H1 (cell line): ENCODE results near the gene TMIGD3. TPM values are rescaled to one million over a fixed set of nuclear protein-coding genes. Genes with fewer than 3 reads are reported as not detected.

Experiments
- CTCF ChIA-PET: fragments of 300-600 bp; sonication (Branson Sonifier 250); formaldehyde crosslinking; loops from one replicate; lab custom pipeline; 2021; ENCODE audit not compliant: partially characterized antibody; lab: Charles Lee
- POLR2A ChIA-PET: fragments of 300-600 bp; sonication (Branson Sonifier 250); formaldehyde crosslinking; loops from one replicate; lab custom pipeline; 2021; ENCODE audit warnings: inconsistent platforms; ENCODE audit not compliant: partially characterized antibody; lab: Charles Lee
- DNase-seq, 2 experiments: peaks; one replicate each; pipeline versions ENCODE4 v3.0.0 to v3.0.0-alpha.2; 2010 to 2022; ENCODE audit warnings: low spot score in 2 of 2, low read depth in 1 of 2, mixed read lengths in 1 of 2
- FAIRE-seq: peaks from 2 replicates; lab custom pipeline; 2011; peaks lifted over from hg19 to GRCh38; lab: Jason Lieb, UNC
- H2AFZ ChIP-seq: 2 replicates; pipeline ENCODE4 v1.8.1; 2012; ENCODE audit warnings: low read length, inconsistent platforms
- H2AK5ac ChIP-seq: 2 replicates; pipeline ENCODE4 v1.6.1; 2013; ENCODE audit warnings: low read depth, low read length
- H2BK120ac ChIP-seq: replicated peaks from 2 replicates; pipeline ENCODE3; 2013; ENCODE audit warnings: low read depth, low read length, inconsistent platforms
- H2BK12ac ChIP-seq: 2 replicates; pipeline ENCODE4 v1.6.1; 2013; ENCODE audit warnings: low read depth, low read length
- H2BK15ac ChIP-seq: 2 replicates; pipeline ENCODE4 v1.6.1; 2013; ENCODE audit warnings: low read length
- H2BK20ac ChIP-seq: 2 replicates; pipeline ENCODE4 v1.6.1; 2013; ENCODE audit warnings: low read length
- H2BK5ac ChIP-seq: 2 replicates; pipeline ENCODE4 v1.6.1; 2013; ENCODE audit warnings: low read depth, low read length
- H3K14ac ChIP-seq: 2 replicates; pipeline ENCODE4 v1.6.1; 2013; ENCODE audit warnings: inconsistent platforms; ENCODE audit not compliant: insufficient read length
- H3K18ac ChIP-seq: 2 replicates; pipeline ENCODE4 v1.6.1; 2013; ENCODE audit warnings: low read length; ENCODE audit errors: extremely low read depth
- H3K23ac ChIP-seq: 2 replicates; pipeline ENCODE4 v1.6.1; 2013; ENCODE audit warnings: inconsistent platforms; ENCODE audit not compliant: insufficient read length
- H3K23me2 ChIP-seq: 2 replicates; pipeline ENCODE4 v1.6.1; 2013; ENCODE audit warnings: low read depth, low read length
- H3K27ac ChIP-seq: 2 replicates; pipeline ENCODE4 v1.6.1; 2011; ENCODE audit warnings: low read depth, low read length, inconsistent platforms
- H3K27me3 ChIP-seq, 4 experiments: replicated peaks in 1 of 4; 1 replicate in 1 of 4; 2 replicates in 3 of 4; pipeline versions ENCODE4 v1.6.1 to v1.8.1; 2011 to 2013; ENCODE audit warnings: low read length in 3 of 4, mild to moderate bottlenecking in 3 of 4, inconsistent platforms in 2 of 4, mixed read lengths in 2 of 4, moderate library complexity in 1 of 4; ENCODE audit not compliant: control insufficient read depth in 3 of 4, insufficient read depth in 3 of 4; ENCODE audit errors: extremely low read depth in 1 of 4
- H3K36me3 ChIP-seq, 4 experiments: 2 replicates each; pipeline versions ENCODE4 v1.6.1 to v1.8.1; 2011 to 2013; ENCODE audit warnings: mild to moderate bottlenecking in 4 of 4, low read length in 3 of 4, moderate library complexity in 2 of 4, control low read depth in 1 of 4, inconsistent platforms in 1 of 4; ENCODE audit not compliant: insufficient read depth in 4 of 4, control insufficient read depth in 2 of 4
- H3K4ac ChIP-seq: replicated peaks from 2 replicates; pipeline ENCODE3; 2013; ENCODE audit warnings: low read length, low read depth, mixed read lengths, inconsistent platforms; ENCODE audit not compliant: insufficient read length
- H3K4me1 ChIP-seq, 4 experiments: replicated peaks in 1 of 4; 1 replicate in 1 of 4; 2 replicates in 3 of 4; pipeline versions ENCODE4 v1.6.1 to v1.8.1; 2011 to 2013; ENCODE audit warnings: low read length in 3 of 4, inconsistent platforms in 2 of 4, mixed read lengths in 1 of 4; ENCODE audit not compliant: insufficient read depth in 4 of 4, control insufficient read depth in 3 of 4
- H3K4me2 ChIP-seq, 2 experiments: 2 replicates each; pipeline versions ENCODE4 v1.6.1 to v1.8.1; 2011 to 2013; ENCODE audit warnings: low read depth in 2 of 2, low read length in 2 of 2, control low read depth in 1 of 2, inconsistent platforms in 1 of 2, mild to moderate bottlenecking in 1 of 2; ENCODE audit not compliant: insufficient read depth in 1 of 2
- H3K4me3 ChIP-seq, 4 experiments: fragments of 200-600, 300-600 bp in 1 of 4; sonication (generic), shearing (Covaris generic), sonication (Bioruptor Twin) in 1 of 4; 2 replicates each; pipeline versions ENCODE4 v1.5.1 to v1.8.1; 2011 to 2016; ENCODE audit warnings: low read length in 4 of 4, low read depth in 3 of 4, control low read depth in 2 of 4, inconsistent platforms in 2 of 4, mild to moderate bottlenecking in 2 of 4, mixed read lengths in 1 of 4, moderate library complexity in 1 of 4; ENCODE audit not compliant: insufficient read depth in 2 of 4; ENCODE audit errors: extremely low read depth in 1 of 4
- H3K56ac ChIP-seq: replicated peaks from 2 replicates; pipeline ENCODE3; 2013; ENCODE audit warnings: low read depth, mild to moderate bottlenecking, mixed read lengths, low read length, inconsistent platforms; ENCODE audit not compliant: insufficient read length
- H3K79me1 ChIP-seq: 2 replicates; pipeline ENCODE4 v1.6.1; 2013; ENCODE audit warnings: low read depth, low read length, control low read depth
- H3K79me2 ChIP-seq, 2 experiments: 2 replicates each; pipeline versions ENCODE4 v1.6.1 to v1.8.1; 2012 to 2013; ENCODE audit warnings: low read length in 2 of 2, mild to moderate bottlenecking in 2 of 2, inconsistent platforms in 1 of 2; ENCODE audit not compliant: insufficient read depth in 2 of 2, control insufficient read depth in 1 of 2
- H3K9ac ChIP-seq, 4 experiments: replicated peaks in 1 of 4; 1 replicate in 1 of 4; 2 replicates in 3 of 4; pipeline versions ENCODE4 v1.6.1 to v1.8.1; 2011 to 2013; ENCODE audit warnings: low read depth in 3 of 4, low read length in 3 of 4, control low read depth in 2 of 4, mild to moderate bottlenecking in 2 of 4, moderate library complexity in 2 of 4, inconsistent platforms in 1 of 4; ENCODE audit errors: extremely low read depth in 1 of 4
- H3K9me3 ChIP-seq, 2 experiments: 2 replicates each; pipeline versions ENCODE4 v1.6.1 to v1.8.1; 2012 to 2013; ENCODE audit warnings: mild to moderate bottlenecking in 2 of 2, moderate library complexity in 2 of 2, control low read depth in 1 of 2, inconsistent platforms in 1 of 2, low read depth in 1 of 2, low read length in 1 of 2, mixed read lengths in 1 of 2; ENCODE audit not compliant: insufficient read depth in 2 of 2
- H4K20me1 ChIP-seq, 2 experiments: replicated peaks in 1 of 2; 2 replicates each; pipeline versions ENCODE3 to v1.8.1; 2011 to 2013; ENCODE audit warnings: inconsistent platforms in 2 of 2, low read length in 2 of 2, mild to moderate bottlenecking in 1 of 2; ENCODE audit not compliant: insufficient read depth in 2 of 2, control insufficient read depth in 1 of 2
- H4K5ac ChIP-seq: 2 replicates; pipeline ENCODE4 v1.6.1; 2013; ENCODE audit warnings: low read length, low read depth, mixed read lengths, inconsistent platforms; ENCODE audit not compliant: insufficient read length
- H4K8ac ChIP-seq: 2 replicates; pipeline ENCODE4 v1.8.0; 2013; ENCODE audit warnings: mild to moderate bottlenecking, moderate library complexity, low read length, inconsistent platforms; ENCODE audit not compliant: insufficient read depth; ENCODE audit errors: extremely low read depth
- H4K91ac ChIP-seq: replicated peaks from 2 replicates; pipeline ENCODE3; 2013; ENCODE audit warnings: low read length, mixed read lengths, inconsistent platforms; ENCODE audit not compliant: insufficient read length
- CHD1 ChIP-seq: IDR thresholded peaks from 2 replicates; pipeline ENCODE4 v1.6.1; 2012; ENCODE audit warnings: low read depth, low read length, improper control_type of control experiment
- E2F6 ChIP-seq: IDR thresholded peaks from 2 replicates; pipeline ENCODE4 v1.6.1; 2012; ENCODE audit warnings: inconsistent platforms
- JUND ChIP-seq: IDR thresholded peaks from 2 replicates; pipeline ENCODE4 v1.6.1; 2011; ENCODE audit warnings: mild to moderate bottlenecking, improper control_type of control experiment, low read length
- NANOG ChIP-seq: IDR thresholded peaks from 2 replicates; pipeline ENCODE4 v1.6.1; 2011; ENCODE audit warnings: low read length, low read depth, mild to moderate bottlenecking, inconsistent platforms; ENCODE audit not compliant: insufficient read depth, poor library complexity, severe bottlenecking
- POLR2AphosphoS5 ChIP-seq: IDR thresholded peaks from 2 replicates; pipeline ENCODE4 v1.6.1; 2011; ENCODE audit warnings: low read depth, low read length
- RBBP5 ChIP-seq: IDR thresholded peaks from 2 replicates; pipeline ENCODE4 v1.7.1; 2012; ENCODE audit warnings: low read depth, mild to moderate bottlenecking, inconsistent platforms, low read length, moderate library complexity, borderline replicate concordance
- RXRA ChIP-seq: IDR thresholded peaks from 2 replicates; pipeline ENCODE4 v1.6.1; 2011; ENCODE audit warnings: low read depth, mild to moderate bottlenecking, low read length, moderate library complexity; ENCODE audit not compliant: insufficient read depth
- SP2 ChIP-seq: IDR thresholded peaks from 2 replicates; pipeline ENCODE4 v1.6.1; 2012; ENCODE audit warnings: mild to moderate bottlenecking, low read length, inconsistent platforms
- TAF1 ChIP-seq: IDR thresholded peaks from 2 replicates; pipeline ENCODE4 v1.6.1; 2011; ENCODE audit warnings: mild to moderate bottlenecking, low read depth, low read length
- ZNF274 ChIP-seq: IDR thresholded peaks from 2 replicates; pipeline ENCODE4 v1.7.0; 2012; ENCODE audit warnings: low read length, borderline replicate concordance; ENCODE audit errors: extremely low read depth
- WGBS, 2 experiments: shearing (Covaris generic) in 1 of 2; methylation state at CpG; one replicate each; pipeline versions ENCODE4 v1.1.6 to v1.1.7; 2013 to 2015; ENCODE audit warnings: low lambda C conversion rate in 2 of 2, mixed read lengths in 2 of 2, inconsistent platforms in 1 of 2, low coverage in 1 of 2, missing lambda C conversion rate in 1 of 2; ENCODE audit not compliant: insufficient replicate concordance in 2 of 2, insufficient coverage in 1 of 2, insufficient read length in 1 of 2; ENCODE audit errors: extremely low coverage in 1 of 2, missing lambda C conversion rate in 1 of 2; 5-methylcytosine and 5-hydroxymethylcytosine counted together
- polyA plus RNA-seq, 7 experiments: library from polyadenylated mRNA; depleted of rRNA in 3 of 7; stranded (reverse) in 5 of 7; unstranded in 2 of 7; fragments of >200 nt in 5 of 7; fragments of 200-250 nt in 2 of 7; gene quantifications; 1 replicate in 5 of 7; 2 replicates in 1 of 7; 4 replicates in 1 of 7; pipeline versions ENCODE4 v1.2.1 to v1.2.3, GENCODE V29; 2011 to 2013; ENCODE audit warnings: missing spikeins in 2 of 7, mixed read lengths in 2 of 7
- total RNA-seq: library from RNA; stranded (reverse); fragmentation: NEBNext Ultra II Directional; extraction: Animal tissue kit (Norgen Biotek cat#: 25700); gene quantifications from 2 replicates; pipeline ENCODE4 v1.2.1, GENCODE V29; 2021
- TF ChIP-seq, protein P1 (sequence below), 3 experiments: IDR thresholded peaks; 1 replicate in 2 of 3; 2 replicates in 1 of 3; pipeline versions ENCODE4 v1.5.1 to v1.6.1; 2011; ENCODE audit warnings: low read length in 3 of 3, mild to moderate bottlenecking in 3 of 3, inconsistent platforms in 2 of 3, low read depth in 1 of 3, moderate library complexity in 1 of 3; ENCODE audit not compliant: insufficient read depth in 1 of 3; ENCODE audit errors: control extremely low read depth in 1 of 3

The TMIGD3 gene
- total and polyA plus RNA-seq, 2 of the 8 experiments (the other 6 are each of a cell fraction or from before 2014, with no cell fraction given) = not detected

- Histone ChIP-seq H2BK5ac (no peak overlapping the region), H3K79me1 (no peaks in the 10 kb centered on the region), H2BK15ac (no peak overlapping the region), H3K9ac (no peak overlapping the region), H3K18ac (no peak overlapping the region), H4K5ac (no peak overlapping the region), H3K23ac (no peak overlapping the region), H3K56ac (no peak overlapping the region), H4K91ac (no peak overlapping the region), H3K4me2 (no peak overlapping the region), H2AFZ (no peak overlapping the region), H3K27ac (no peak overlapping the region), H2BK120ac (no peak overlapping the region), H3K27me3 (no peaks in the 10 kb centered on the region), H4K20me1 (no peaks in the 10 kb centered on the region), H3K14ac (no peak overlapping the region), H3K4me1 (no peaks in the 10 kb centered on the region), H2BK12ac (no peak overlapping the region), H3K4me3 (no peak overlapping the region), H3K4ac (no peak overlapping the region), H3K36me3 (no peaks in the 10 kb centered on the region), H4K8ac (no peak overlapping the region), H2BK20ac (no peak overlapping the region), H3K79me2 (no peaks in the 10 kb centered on the region), H3K9me3 (no peaks in the 10 kb centered on the region), H3K23me2 (no peaks in the 10 kb centered on the region), H2AK5ac (no peak overlapping the region)
- 96% methylated on average over 2 of the region's 2 CpGs; no CpG with 5 or more reads in 1 of the 2 experiments for WGBS, 2 experiments
- ChIA-PET CTCF (interaction anchor here (1.2 to 1.9 kb wide), 6 partner anchors 9 to 270 kb away, joined by 3 to 6 read pairs (median 3); no protein-coding TSS in a partner anchor), POLR2A (interaction anchor here (1.2 kb wide), 1 partner anchor 14 kb away, joined by 3 read pairs; no protein-coding TSS in a partner anchor)
- no peak for TF ChIP-seq RXRA
- no peak for TF ChIP-seq TAF1
- no peak for TF ChIP-seq E2F6
- TF ChIP-seq CHD1 = no peak
- TF ChIP-seq POLR2AphosphoS5 = no peak
- no peak for TF ChIP-seq ZNF274
- TF ChIP-seq NANOG = no peak
- TF ChIP-seq JUND = no peak
- TF ChIP-seq SP2 = no peak
- no peak for TF ChIP-seq RBBP5
- TF ChIP-seq, protein P1, sequence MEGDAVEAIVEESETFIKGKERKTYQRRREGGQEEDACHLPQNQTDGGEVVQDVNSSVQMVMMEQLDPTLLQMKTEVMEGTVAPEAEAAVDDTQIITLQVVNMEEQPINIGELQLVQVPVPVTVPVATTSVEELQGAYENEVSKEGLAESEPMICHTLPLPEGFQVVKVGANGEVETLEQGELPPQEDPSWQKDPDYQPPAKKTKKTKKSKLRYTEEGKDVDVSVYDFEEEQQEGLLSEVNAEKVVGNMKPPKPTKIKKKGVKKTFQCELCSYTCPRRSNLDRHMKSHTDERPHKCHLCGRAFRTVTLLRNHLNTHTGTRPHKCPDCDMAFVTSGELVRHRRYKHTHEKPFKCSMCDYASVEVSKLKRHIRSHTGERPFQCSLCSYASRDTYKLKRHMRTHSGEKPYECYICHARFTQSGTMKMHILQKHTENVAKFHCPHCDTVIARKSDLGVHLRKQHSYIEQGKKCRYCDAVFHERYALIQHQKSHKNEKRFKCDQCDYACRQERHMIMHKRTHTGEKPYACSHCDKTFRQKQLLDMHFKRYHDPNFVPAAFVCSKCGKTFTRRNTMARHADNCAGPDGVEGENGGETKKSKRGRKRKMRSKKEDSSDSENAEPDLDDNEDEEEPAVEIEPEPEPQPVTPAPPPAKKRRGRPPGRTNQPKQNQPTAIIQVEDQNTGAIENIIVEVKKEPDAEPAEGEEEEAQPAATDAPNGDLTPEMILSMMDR (IDR thresholded peaks at IDR 0.05; ENCODE audit: control extremely low read depth in 1 of 3, insufficient read depth in 1 of 3, low read depth in 1 of 3, low read length in 3 of 3) = no peak
- no peak for DNase-seq
- no peak for FAIRE-seq
Measured at GRCh38 chr1:111476761-111477309, 26.6 kb downstream of the TMIGD3 start.
